ENCODE results near the gene ACADVL. TPM values are rescaled to one million over a fixed set of nuclear protein-coding genes. Genes with fewer than 3 reads are reported as not detected.

Gene ACADVL
- polyA plus RNA-seq, 3 donors: 152 to 1,231 (median 154) TPM

DNA sequence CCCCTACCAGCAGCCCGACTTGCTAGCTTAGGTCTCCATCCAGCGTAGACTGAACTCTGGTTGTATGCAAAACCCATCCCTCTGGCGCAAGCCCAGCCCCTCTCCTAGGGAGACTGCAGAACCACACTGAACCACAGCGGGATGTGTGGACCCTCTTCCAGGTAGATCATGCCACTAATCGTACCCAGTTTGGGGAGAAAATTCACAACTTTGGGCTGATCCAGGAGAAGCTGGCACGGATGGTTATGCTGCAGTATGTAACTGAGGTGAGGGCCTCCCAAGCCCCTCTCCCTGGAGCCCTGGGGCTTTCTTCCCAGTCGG is 3.2 kb downstream of the ACADVL start:
- Histone ChIP-seq H3K9me3 (replicated peaks in 1 of 2; ENCODE audit: control insufficient read depth in 1 of 2, insufficient read depth in 1 of 2, low read length in 2 of 2) (no peaks in the 10 kb centered on the region), H3K27me3 (ENCODE audit: control insufficient read depth in 2 of 2, insufficient read depth in 2 of 2, low read length in 2 of 2) (no peaks in the 10 kb centered on the region), H3K9ac (ENCODE audit: insufficient read depth, low read length, poor library complexity, severe bottlenecking) (no peak overlapping the region), H3K4me1 (ENCODE audit: control insufficient read depth in 1 of 2, insufficient read depth in 2 of 2, low read length in 2 of 2) (peaks cover 31 to 39% of the 10 kb centered on the region in 2 donors), H3K4me2 (replicated peaks; ENCODE audit: extremely low read depth, low read length, poor library complexity, severe bottlenecking) (no peak overlapping the region), H3K36me3 (replicated peaks in 1 of 2; ENCODE audit: control insufficient read depth in 1 of 2, insufficient read depth in 2 of 2, low read length in 2 of 2) (peaks cover 48 to 66% of the 10 kb centered on the region in 2 donors), H4K20me1 (ENCODE audit: insufficient read depth, low read length) (peaks cover 18% of the 10 kb centered on the region), H3K4me3 (replicated peaks in 1 of 3; ENCODE audit: low read depth in 2 of 3, low read length in 3 of 3) (no peak overlapping the region), H2AFZ (ENCODE audit: insufficient read depth, low read depth, low read length, poor library complexity, severe bottlenecking) (no peak overlapping the region), H3K79me2 (ENCODE audit: insufficient read depth, low read length) (peaks cover 24% of the 10 kb centered on the region), H3K27ac (ENCODE audit: low read depth in 1 of 2, low read length in 2 of 2) (no peak overlapping the region)
- Mint-ChIP-seq H3K27me3 (ENCODE audit: low read depth in 3 of 3) (peaks cover 0 to 2% (median 2%) of the 10 kb centered on the region in 3 donors), H3K27ac (no peak overlapping the region), H3K4me1 (peaks cover 37% of the 10 kb centered on the region), H3K36me3 (peaks cover 54 to 66% of the 10 kb centered on the region in 2 donors), H3K9me3 (peaks cover 0 to 2% (median 0%) of the 10 kb centered on the region in 7 donors), H3K4me3 (no peak overlapping the region)
- TF ChIP-seq, protein P1, sequence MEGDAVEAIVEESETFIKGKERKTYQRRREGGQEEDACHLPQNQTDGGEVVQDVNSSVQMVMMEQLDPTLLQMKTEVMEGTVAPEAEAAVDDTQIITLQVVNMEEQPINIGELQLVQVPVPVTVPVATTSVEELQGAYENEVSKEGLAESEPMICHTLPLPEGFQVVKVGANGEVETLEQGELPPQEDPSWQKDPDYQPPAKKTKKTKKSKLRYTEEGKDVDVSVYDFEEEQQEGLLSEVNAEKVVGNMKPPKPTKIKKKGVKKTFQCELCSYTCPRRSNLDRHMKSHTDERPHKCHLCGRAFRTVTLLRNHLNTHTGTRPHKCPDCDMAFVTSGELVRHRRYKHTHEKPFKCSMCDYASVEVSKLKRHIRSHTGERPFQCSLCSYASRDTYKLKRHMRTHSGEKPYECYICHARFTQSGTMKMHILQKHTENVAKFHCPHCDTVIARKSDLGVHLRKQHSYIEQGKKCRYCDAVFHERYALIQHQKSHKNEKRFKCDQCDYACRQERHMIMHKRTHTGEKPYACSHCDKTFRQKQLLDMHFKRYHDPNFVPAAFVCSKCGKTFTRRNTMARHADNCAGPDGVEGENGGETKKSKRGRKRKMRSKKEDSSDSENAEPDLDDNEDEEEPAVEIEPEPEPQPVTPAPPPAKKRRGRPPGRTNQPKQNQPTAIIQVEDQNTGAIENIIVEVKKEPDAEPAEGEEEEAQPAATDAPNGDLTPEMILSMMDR (IDR thresholded peaks at IDR 0.05): no peak
- intact Hi-C loops (cut with micrococcal nuclease): loop anchor here (5.0 kb wide), 1 partner anchor 74 kb away; no protein-coding TSS in a partner anchor
- 90% methylated on average over 5 of the region's 7 CpGs for WGBS (ENCODE audit: insufficient coverage)
- DNase-seq: no peak

DNA sequence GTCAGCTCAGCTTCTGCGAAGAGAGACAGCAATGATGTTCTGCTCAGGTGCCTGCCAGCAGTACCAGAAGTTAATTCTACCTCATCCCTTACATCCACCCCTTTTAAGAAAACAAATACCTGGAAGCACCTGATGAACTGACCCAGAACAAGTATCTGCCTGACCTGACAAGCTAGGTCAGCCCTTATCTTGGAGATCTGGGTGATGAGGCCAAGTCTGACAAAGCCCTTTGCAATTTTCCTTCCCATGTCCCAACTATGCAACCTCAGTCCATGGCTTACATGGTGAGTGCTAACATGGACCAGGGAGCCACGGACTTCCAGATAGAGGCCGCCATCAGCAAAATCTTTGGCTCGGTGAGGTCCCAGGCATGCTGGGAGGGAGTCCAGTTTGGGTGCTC is 3.6 kb downstream of the ACADVL start:
- Histone ChIP-seq H3K4me1 (ENCODE audit: control insufficient read depth in 1 of 2, insufficient read depth in 2 of 2, low read length in 2 of 2) (peaks cover 27 to 34% of the 10 kb centered on the region in 2 donors), H3K4me3 (replicated peaks in 1 of 3; ENCODE audit: low read depth in 2 of 3, low read length in 3 of 3) (no peak overlapping the region), H3K9me3 (replicated peaks in 1 of 2; ENCODE audit: control insufficient read depth in 1 of 2, insufficient read depth in 1 of 2, low read length in 2 of 2) (no peaks in the 10 kb centered on the region), H3K36me3 (replicated peaks in 1 of 2; ENCODE audit: control insufficient read depth in 1 of 2, insufficient read depth in 2 of 2, low read length in 2 of 2) (peaks cover 48 to 70% of the 10 kb centered on the region in 2 donors), H4K20me1 (ENCODE audit: insufficient read depth, low read length) (peaks cover 18% of the 10 kb centered on the region), H3K27me3 (ENCODE audit: control insufficient read depth in 2 of 2, insufficient read depth in 2 of 2, low read length in 2 of 2) (no peaks in the 10 kb centered on the region), H3K9ac (ENCODE audit: insufficient read depth, low read length, poor library complexity, severe bottlenecking) (no peak overlapping the region), H3K4me2 (replicated peaks; ENCODE audit: extremely low read depth, low read length, poor library complexity, severe bottlenecking) (no peak overlapping the region), H3K79me2 (ENCODE audit: insufficient read depth, low read length) (peaks cover 21% of the 10 kb centered on the region), H2AFZ (ENCODE audit: insufficient read depth, low read depth, low read length, poor library complexity, severe bottlenecking) (no peak overlapping the region), H3K27ac (ENCODE audit: low read depth in 1 of 2, low read length in 2 of 2) (no peak overlapping the region)
- H3K27ac Mint-ChIP-seq: peak overlapping the region in 1 of 7 donors; percentile 46
- 92% methylated on average over 2 of the region's 4 CpGs for WGBS (ENCODE audit: insufficient coverage)
- H3K4me1 Mint-ChIP-seq: peaks cover 32% of the 10 kb centered on the region
- TF ChIP-seq, protein P1 (IDR thresholded peaks at IDR 0.05): no peak
- no peak overlapping the region for H3K4me3 Mint-ChIP-seq
- intact Hi-C loops (cut with micrococcal nuclease): loop anchor here (5.0 kb wide), 1 partner anchor 74 kb away; no protein-coding TSS in a partner anchor
- peaks cover 59 to 70% of the 10 kb centered on the region in 2 donors for H3K36me3 Mint-ChIP-seq
- peaks cover 0 to 2% (median 0%) of the 10 kb centered on the region in 7 donors for H3K9me3 Mint-ChIP-seq
- H3K27me3 Mint-ChIP-seq (ENCODE audit: low read depth in 3 of 3): peaks cover 0 to 2% (median 2%) of the 10 kb centered on the region in 3 donors
- no peak for DNase-seq

Measured in CD14-positive monocyte (primary cell).